Measurements from ENCODE around the gene FAM181A. TPM values are rescaled to one million over a fixed set of nuclear protein-coding genes. Genes with fewer than 3 reads are reported as not detected.

FAM181A gene
- total and polyA plus RNA-seq, 4 donors: 1.9 to 4.0 (median 3.3) TPM

DNA sequence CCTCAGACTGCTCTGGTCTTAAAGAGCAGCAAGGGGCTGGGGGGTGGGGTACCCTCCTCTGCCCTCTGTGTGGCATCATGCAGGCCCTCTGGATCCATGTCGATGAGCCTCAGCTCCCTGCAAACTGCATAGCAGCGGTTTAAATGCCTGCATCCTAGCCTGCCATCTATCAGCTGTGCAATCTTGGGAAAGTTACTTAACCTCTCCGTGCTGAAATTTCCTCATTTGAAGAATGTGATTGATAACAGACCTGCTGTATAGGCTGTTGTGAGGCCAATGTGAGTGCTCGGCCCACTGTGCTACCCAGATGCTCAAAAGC, 3.8 kb downstream of the FAM181A start:
- Histone ChIP-seq H3K27ac (ENCODE audit: low read depth in 1 of 2, low read length in 1 of 2) (no peak overlapping the region), H3K9me3 (ENCODE audit: control insufficient read depth in 4 of 4, insufficient read depth in 3 of 4, low read length in 3 of 4) (no peaks in the 10 kb centered on the region), H3K4me1 (ENCODE audit: control insufficient read depth in 5 of 5, insufficient read depth in 5 of 5, low read length in 5 of 5) (peaks cover 0 to 4% (median 0%) of the 10 kb centered on the region in 5 donors), H3K4me3 (no peak overlapping the region), H3K27me3 (ENCODE audit: control insufficient read depth in 3 of 3, insufficient read depth in 3 of 3, low read length in 2 of 3) (peaks cover 0 to 5% (median 5%) of the 10 kb centered on the region in 3 donors), H3K9ac (ENCODE audit: insufficient read depth in 1 of 2, low read length in 2 of 2) (no peak overlapping the region), H3K36me3 (ENCODE audit: control insufficient read depth in 4 of 4, insufficient read depth in 4 of 4, low read length in 4 of 4) (no peaks in the 10 kb centered on the region)
- ATAC-seq (ENCODE audit: insufficient read depth, low FRiP score) (no peak), DNase-seq (no peak)
- WGBS, 2 donors: 89 to 90% methylated on average over 4 of the region's 4 CpGs
- TF ChIP-seq, protein P1, sequence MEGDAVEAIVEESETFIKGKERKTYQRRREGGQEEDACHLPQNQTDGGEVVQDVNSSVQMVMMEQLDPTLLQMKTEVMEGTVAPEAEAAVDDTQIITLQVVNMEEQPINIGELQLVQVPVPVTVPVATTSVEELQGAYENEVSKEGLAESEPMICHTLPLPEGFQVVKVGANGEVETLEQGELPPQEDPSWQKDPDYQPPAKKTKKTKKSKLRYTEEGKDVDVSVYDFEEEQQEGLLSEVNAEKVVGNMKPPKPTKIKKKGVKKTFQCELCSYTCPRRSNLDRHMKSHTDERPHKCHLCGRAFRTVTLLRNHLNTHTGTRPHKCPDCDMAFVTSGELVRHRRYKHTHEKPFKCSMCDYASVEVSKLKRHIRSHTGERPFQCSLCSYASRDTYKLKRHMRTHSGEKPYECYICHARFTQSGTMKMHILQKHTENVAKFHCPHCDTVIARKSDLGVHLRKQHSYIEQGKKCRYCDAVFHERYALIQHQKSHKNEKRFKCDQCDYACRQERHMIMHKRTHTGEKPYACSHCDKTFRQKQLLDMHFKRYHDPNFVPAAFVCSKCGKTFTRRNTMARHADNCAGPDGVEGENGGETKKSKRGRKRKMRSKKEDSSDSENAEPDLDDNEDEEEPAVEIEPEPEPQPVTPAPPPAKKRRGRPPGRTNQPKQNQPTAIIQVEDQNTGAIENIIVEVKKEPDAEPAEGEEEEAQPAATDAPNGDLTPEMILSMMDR (IDR thresholded peaks at IDR 0.05; ENCODE audit: control extremely low read depth, extremely low read depth): no peak

DNA sequence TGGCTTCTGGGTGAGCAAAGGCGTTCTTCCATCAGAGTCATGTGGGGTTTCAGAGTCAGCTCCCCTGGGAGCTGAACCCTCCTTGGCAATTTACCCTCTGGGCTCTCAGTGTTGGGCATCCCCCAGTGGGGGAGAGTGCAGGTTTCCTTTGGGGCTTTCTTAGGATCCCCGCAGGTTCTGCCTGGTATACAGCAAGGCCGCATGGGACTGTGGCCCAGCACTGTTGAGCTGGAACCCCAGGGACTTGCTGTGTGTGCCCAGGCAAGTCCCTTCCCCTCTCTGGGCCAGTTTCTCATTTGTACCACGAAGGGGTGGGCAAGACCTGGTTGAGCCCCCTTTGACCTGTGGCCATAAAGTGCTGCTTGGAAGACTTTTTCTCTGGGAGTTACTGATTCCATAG, 5.5 kb downstream of the FAM181A start:
- Histone ChIP-seq H3K36me3 (ENCODE audit: control insufficient read depth in 4 of 4, insufficient read depth in 4 of 4, low read length in 4 of 4) (no peaks in the 10 kb centered on the region), H3K4me3 (no peak overlapping the region), H3K9me3 (ENCODE audit: control insufficient read depth in 4 of 4, insufficient read depth in 3 of 4, low read length in 3 of 4) (peaks cover 0 to under 1% (median 0%) of the 10 kb centered on the region in 4 donors), H3K9ac (ENCODE audit: insufficient read depth in 1 of 2, low read length in 2 of 2) (no peak overlapping the region), H3K4me1 (ENCODE audit: control insufficient read depth in 5 of 5, insufficient read depth in 5 of 5, low read length in 5 of 5) (no peaks in the 10 kb centered on the region), H3K27ac (ENCODE audit: low read depth in 1 of 2, low read length in 1 of 2) (no peak overlapping the region), H3K27me3 (ENCODE audit: control insufficient read depth in 3 of 3, insufficient read depth in 3 of 3, low read length in 2 of 3) (peaks cover 0 to 16% (median 13%) of the 10 kb centered on the region in 3 donors)
- DNase-seq (no peak), ATAC-seq (ENCODE audit: insufficient read depth, low FRiP score) (no peak)
- 84 to 89% methylated on average over 4 of the region's 4 CpGs for WGBS, 2 donors
- TF ChIP-seq, protein P1 (IDR thresholded peaks at IDR 0.05; ENCODE audit: control extremely low read depth, extremely low read depth): no peak

DNA sequence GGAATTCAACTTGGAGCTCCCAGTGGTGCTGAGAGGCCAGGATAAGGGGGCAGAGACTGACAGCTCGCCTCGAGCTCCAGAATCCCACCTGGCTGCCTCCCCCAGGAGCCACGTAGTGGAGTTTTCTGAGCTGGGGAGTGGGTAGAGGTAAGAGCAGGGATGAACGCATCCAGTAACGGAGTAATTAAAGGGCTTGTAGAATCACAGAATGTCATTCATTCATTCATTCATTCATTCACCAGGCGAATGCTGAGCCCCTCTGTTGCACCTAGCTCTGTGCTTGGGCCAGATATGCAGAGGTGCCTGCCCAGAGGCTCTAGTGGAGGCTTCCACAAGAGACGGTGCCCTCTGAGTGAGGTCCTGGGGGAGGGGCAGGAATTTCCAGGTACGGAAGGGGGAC, 8.1 kb downstream of the FAM181A start:
- no peak overlapping the region for H3K27ac ChIP-seq (ENCODE audit: low read depth in 1 of 2, low read length in 1 of 2)
- 71 to 84% methylated on average over 8 of the region's 8 CpGs for WGBS, 2 donors
- H3K9me3 ChIP-seq (ENCODE audit: control insufficient read depth in 4 of 4, insufficient read depth in 3 of 4, low read length in 3 of 4): peaks cover 0 to 9% (median 0%) of the 10 kb centered on the region in 4 donors
- DNase-seq (no peak), ATAC-seq (ENCODE audit: insufficient read depth, low FRiP score) (no peak)
- H3K27me3 ChIP-seq (ENCODE audit: control insufficient read depth in 3 of 3, insufficient read depth in 3 of 3, low read length in 2 of 3): peaks cover 0 to 33% (median 31%) of the 10 kb centered on the region in 3 donors
- TF ChIP-seq, protein P1 (IDR thresholded peaks at IDR 0.05; ENCODE audit: control extremely low read depth, extremely low read depth): no peak
- no peak overlapping the region for H3K9ac ChIP-seq (ENCODE audit: insufficient read depth in 1 of 2, low read length in 2 of 2)
- peaks cover 0 to 5% (median 0%) of the 10 kb centered on the region in 5 donors for H3K4me1 ChIP-seq (ENCODE audit: control insufficient read depth in 5 of 5, insufficient read depth in 5 of 5, low read length in 5 of 5)
- no peaks in the 10 kb centered on the region for H3K36me3 ChIP-seq (ENCODE audit: control insufficient read depth in 4 of 4, insufficient read depth in 4 of 4, low read length in 4 of 4)
- H3K4me3 ChIP-seq: no peak overlapping the region

DNA sequence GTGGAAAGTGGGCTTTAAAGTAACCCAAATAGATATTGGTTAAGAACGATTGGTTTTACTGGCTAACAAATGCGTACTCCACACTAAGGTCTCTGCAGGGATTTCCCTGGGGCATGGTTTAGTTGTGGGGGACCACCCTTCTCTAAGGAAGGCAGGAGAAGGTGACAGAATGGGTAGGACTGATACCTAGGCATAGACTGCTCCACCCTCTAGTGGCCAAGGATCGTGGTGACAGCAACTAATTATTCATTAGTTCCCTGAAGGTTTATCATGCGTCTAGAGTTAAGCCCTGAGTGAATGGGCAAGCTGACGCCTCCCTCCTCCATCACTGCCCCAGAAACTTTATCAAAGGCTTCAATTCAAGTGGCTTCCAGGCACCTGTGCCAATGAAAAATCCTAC, 9.1 kb downstream of the FAM181A start:
- Histone ChIP-seq H3K9ac (ENCODE audit: insufficient read depth in 1 of 2, low read length in 2 of 2) (no peak overlapping the region), H3K27ac (ENCODE audit: low read depth in 1 of 2, low read length in 1 of 2) (no peak overlapping the region), H3K4me1 (ENCODE audit: control insufficient read depth in 5 of 5, insufficient read depth in 5 of 5, low read length in 5 of 5) (peaks cover 0 to 5% (median 0%) of the 10 kb centered on the region in 5 donors), H3K27me3 (ENCODE audit: control insufficient read depth in 3 of 3, insufficient read depth in 3 of 3, low read length in 2 of 3) (peaks cover 0 to 35% (median 33%) of the 10 kb centered on the region in 3 donors), H3K36me3 (ENCODE audit: control insufficient read depth in 4 of 4, insufficient read depth in 4 of 4, low read length in 4 of 4) (no peaks in the 10 kb centered on the region), H3K4me3 (no peak overlapping the region), H3K9me3 (ENCODE audit: control insufficient read depth in 4 of 4, insufficient read depth in 3 of 4, low read length in 3 of 4) (peaks cover 0 to 9% (median 0%) of the 10 kb centered on the region in 4 donors)
- 34 to 41% methylated on average over 5 of the region's 5 CpGs for WGBS, 2 donors
- ATAC-seq (ENCODE audit: insufficient read depth, low FRiP score) (no peak), DNase-seq (no peak)
- TF ChIP-seq, protein P1 (IDR thresholded peaks at IDR 0.05; ENCODE audit: control extremely low read depth, extremely low read depth): no peak
